Measurements from ENCODE around the gene ACOT13. TPM values are rescaled to one million over a fixed set of nuclear protein-coding genes. Genes with fewer than 3 reads are reported as not detected.

ACOT13 gene
- total RNA-seq, 1 experiment from 2014 or later, result 33.5 TPM

GRCh38 chr6:24658573-24659560, 8.0 kb upstream of the ACOT13 start:
- RAD21 ChIA-PET (ENCODE audit: low non-redundant PET in 1 of 2, low total read pairs in 2 of 2, uncharacterized antibody in 2 of 2, unreplicated experiment in 2 of 2), result no interaction called here

More at GRCh38 chr6:24658573-24659560, 8.0 kb upstream of the ACOT13 start:
- H3K36me3 ChIP-seq (ENCODE audit: control insufficient read depth in 1 of 2, insufficient read depth in 2 of 2, low read length in 2 of 2), result peaks cover 9 to 16% of the 10 kb centered on the region in 2 experiments; a peak in 3 of 4 replicates
- DNase-seq (ENCODE audit: low read depth, low spot score) (no peak), ATAC-seq (no peak)
- CTCF ChIA-PET, result no interaction called here
- no TSS peak for BruUV-seq (replicated peaks)
- H3K4me1 ChIP-seq (ENCODE audit: control insufficient read depth in 1 of 2, insufficient read depth in 2 of 2, low read length in 2 of 2), result no peaks in the 10 kb centered on the region
- no peaks in the 10 kb centered on the region for H3K27me3 ChIP-seq (ENCODE audit: insufficient read depth, low read length)
- no peaks in the 10 kb centered on the region for H3K9me3 ChIP-seq (ENCODE audit: control insufficient read depth in 1 of 2, insufficient read depth in 1 of 2, low read depth in 1 of 2, low read length in 2 of 2)
- no peak for TF ChIP-seq EGR1 (IDR thresholded peaks at IDR 0.05; ENCODE audit: low read depth)
- no peak for TF ChIP-seq POLR2AphosphoS5 (IDR thresholded peaks at IDR 0.05; ENCODE audit: low read depth, low read length)
- TF ChIP-seq JUND (IDR thresholded peaks at IDR 0.05), result no peak
- TF ChIP-seq REST (IDR thresholded peaks at IDR 0.05; ENCODE audit: low read depth), result no peak
- TF ChIP-seq EZH2 (IDR thresholded peaks at IDR 0.05), result no peak
- no peak for TF ChIP-seq ATF3 (IDR thresholded peaks at IDR 0.05)
- peaks cover 13% of the 10 kb centered on the region for H3K79me2 ChIP-seq (ENCODE audit: insufficient read depth, low read length)
- no peak overlapping the region for H2AFZ ChIP-seq (ENCODE audit: low read depth, low read length, poor library complexity, severe bottlenecking)
- H3K9me2 ChIP-seq (ENCODE audit: insufficient read depth), result no peaks in the 10 kb centered on the region
- intact Hi-C loops (cut with micrococcal nuclease), result no loop called here
- H4K20me1 ChIP-seq (ENCODE audit: insufficient read depth), result no peaks in the 10 kb centered on the region
- no peak overlapping the region for H3K9ac ChIP-seq (ENCODE audit: low read length)
- no peak overlapping the region for H3K4me3 ChIP-seq (replicated peaks in 1 of 2; ENCODE audit: low read depth in 1 of 2, low read length in 2 of 2)
- H3K27ac ChIP-seq (ENCODE audit: low read depth, low read length), result no peak overlapping the region
- no peak overlapping the region for H3K4me2 ChIP-seq (ENCODE audit: low read length)
- POLR2A ChIA-PET, result no interaction called here
